Stimulated activated naive CD8-positive, alpha-beta T cell treated with anti-CD3 and anti-CD28 coated beads, Interleukin-15, Interleukin-2, amounts not matched to agents 100 U/mL and 50 U/mL, for 24 hours (primary cell): Measurements from ENCODE around the gene ZNF862.
"Not testable (repeated sequence)": the region's sequence is repeated elsewhere in the genome, so short reads cannot be mapped to it uniquely, and the experiment has no call there.

Experiments used
- ATAC-seq: fragments of 150-1000 bp; cut with Tn5 transposase; one replicate; pipeline ENCODE4 v1.10.0; 2021
- DNase-seq: peaks from one replicate; pipeline ENCODE4 v3.0.0; 2021

Gene ZNF862

DNA sequence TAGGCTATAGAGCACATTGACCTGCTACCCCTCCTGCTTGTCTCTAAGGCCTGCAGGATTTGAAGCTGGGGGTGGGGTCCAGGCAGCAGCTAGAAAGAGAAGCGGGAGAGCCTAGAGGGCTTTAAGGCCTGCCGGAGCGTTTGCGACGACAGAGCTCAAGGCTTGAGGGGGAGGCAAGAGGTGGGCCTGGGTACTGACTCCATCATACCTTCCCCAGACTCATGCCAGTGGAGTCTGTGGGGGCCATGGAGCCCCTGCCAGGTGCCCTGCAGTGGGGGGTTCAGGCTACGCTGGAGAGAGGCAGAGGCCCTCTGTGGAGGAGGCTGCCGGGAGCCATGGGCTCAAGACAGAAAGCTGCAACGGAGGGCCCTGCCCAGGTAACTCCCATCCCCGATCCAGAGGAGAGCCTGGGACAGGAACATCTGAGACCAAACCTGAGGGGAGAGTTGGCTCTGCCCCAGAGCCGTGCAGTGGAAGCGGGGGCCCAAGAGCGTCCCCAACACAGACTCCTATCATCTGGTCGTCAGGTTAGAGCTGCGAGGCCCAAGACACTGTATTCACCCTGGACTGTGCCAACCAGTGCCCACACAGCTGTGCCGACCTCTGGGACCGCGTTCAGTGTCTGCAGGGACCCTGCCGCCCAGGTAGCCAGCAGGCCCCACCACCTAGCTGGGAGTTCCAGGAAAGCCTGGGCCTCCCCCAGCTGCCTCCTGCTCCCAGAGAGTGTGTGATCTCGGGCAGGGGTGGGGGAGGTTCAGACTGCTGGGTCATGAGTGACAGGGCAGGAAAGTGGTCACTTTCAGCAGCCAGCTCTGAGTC, 13.2 kb upstream of the ZNF862 start:
- DNase-seq = no peak

DNA sequence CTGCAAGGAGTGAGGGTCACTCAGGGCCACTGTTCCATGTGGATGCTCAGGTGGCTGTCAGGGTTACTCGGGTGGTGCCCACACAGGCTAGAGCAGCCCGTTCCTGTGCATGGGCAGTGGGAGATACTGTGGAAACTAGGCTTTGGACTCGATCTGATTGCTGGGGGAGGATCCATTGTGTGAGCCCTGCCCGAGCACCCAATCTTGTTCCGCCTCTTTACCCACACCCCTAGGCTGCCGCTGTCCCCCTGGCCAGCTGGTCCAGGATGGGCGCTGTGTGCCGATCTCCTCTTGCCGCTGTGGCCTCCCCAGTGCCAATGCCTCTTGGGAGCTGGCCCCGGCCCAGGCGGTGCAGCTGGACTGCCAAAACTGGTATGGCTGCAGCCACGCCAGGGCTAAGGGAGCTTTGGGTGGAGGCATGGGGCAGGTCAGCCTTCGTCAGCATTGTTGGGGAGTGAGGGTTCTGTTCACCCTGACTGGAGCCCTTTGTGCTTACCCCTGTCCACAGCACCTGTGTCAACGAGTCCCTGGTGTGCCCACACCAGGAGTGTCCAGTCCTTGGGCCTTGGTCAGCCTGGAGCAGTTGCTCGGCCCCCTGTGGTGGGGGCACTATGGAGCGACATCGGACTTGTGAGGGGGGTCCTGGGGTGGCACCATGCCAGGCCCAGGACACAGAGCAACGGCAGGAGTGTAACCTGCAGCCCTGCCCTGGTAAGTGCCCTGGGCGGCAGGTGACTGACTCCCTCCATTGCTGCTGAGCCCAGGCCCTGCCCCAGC, 12.4 kb upstream of the ZNF862 start:
- DNase-seq (no peak), ATAC-seq (no peak)

More for the DNA sequence above, 13.2 kb upstream of the ZNF862 start:
- no peak for ATAC-seq

DNA sequence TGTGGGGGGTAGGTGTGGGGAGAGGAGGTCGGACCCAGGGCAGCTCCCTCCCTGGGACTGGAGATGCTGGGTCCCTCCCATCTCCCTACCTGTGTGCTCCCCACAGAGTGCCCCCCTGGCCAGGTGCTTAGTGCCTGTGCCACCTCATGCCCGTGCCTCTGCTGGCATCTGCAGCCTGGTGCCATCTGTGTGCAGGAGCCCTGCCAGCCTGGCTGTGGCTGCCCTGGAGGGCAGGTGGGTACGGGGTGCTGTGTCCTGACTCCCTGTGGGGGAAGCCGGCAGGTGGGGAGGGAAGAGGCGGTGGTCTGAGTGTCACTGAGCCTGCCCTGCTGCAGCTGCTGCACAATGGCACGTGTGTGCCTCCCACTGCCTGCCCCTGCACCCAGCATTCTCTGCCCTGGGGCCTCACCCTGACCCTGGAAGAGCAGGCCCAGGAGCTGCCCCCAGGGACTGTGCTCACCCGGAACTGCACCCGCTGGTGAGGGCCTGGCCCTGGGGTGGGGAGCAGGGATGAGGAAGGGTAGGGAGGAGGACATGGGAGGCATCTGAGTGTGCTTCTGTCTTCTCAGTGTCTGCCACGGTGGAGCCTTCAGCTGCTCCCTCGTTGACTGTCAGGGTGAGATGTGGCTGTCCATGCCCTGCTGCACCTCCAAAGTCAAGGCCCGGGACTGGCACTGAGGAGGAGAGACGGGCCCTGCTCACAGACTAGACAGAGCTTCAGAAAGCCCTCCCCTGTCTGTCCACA, 11.7 kb upstream of the ZNF862 start:
- ATAC-seq (no peak), DNase-seq (no peak)

DNA sequence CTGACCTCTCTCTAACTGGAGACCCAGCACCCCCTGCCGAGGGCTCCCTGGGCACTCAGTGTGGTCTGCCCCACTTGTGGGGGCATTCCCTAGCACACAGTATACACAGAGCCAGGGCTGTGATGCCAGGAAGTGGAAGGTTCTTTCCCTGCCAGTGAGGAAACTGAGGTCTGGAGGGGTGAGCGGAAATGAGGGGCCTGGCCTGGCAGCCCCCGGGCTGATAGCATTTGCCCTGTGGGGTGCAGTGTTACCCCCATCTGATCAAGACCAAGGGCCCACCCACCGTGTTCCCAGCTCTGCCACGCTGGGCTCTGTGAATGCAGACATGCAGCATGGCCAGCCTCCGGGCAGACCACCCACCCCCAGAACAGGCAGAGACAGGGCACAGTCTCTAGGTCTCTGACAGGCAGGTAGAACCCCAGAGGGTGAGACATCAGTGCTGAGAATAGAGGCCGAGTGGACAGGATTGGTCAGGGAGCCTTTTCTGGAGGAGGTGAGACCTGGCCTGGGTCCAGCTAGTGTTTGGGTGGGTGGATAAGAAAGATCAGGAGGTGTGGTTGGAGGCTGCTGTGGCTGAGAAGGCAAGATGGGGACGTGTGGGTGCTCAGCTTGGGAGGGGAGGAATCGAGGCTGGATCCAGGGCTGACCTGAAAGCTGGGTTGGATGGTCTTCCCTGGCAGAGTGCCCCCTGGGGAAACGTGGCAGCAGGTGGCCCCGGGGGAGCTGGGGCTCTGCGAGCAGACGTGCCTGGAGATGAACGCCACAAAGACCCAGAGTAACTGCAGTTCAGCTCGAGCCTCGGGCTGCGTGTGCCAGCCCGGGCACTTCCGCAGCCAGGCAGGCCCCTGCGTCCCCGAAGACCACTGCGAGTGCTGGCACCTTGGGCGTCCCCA, 10.8 kb upstream of the ZNF862 start:
- DNase-seq (no peak), ATAC-seq (peak; percentile 9)

DNA sequence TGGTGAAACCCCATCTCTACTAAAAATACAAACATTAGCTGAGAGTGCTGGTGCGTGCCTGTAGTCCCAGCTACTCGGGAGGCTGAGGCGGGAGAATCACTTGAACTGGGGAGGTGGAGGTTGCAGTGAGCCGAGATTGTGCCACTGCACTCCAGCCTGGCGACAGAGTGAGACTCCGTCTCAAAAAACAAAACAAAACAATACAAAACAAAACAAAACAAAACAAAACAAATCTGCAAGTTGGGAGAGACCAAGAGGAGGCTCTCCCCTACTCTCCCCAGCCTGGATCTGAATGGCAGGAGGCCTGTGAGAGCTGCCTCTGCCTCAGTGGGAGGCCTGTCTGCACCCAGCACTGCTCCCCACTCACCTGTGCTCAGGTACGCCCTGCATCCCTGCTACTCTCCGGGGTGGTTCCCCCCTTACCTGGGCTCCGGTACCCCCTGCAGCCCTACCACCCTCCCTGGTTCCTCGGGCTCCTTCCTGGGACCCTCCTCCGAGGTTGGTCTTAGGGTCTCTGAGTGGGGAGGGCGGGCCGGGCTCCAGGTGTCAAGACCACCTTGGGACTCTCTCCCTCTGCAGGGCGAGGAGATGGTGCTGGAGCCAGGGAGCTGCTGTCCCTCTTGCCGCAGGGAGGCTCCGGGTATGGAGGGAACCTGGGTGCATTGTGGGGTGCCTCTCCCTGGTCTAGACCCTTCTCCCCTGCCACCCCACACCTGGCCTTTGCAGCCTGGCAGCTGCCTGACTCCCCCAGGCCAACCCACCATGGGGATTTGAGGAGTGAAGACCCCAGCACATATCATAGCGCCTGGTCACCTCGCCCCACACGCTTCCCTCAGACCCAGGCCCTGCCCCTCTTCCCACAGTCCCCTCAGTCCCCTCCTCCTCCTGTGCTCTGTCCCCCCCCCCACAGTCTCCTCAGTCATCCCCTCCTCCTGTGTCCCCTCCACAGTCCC, 9.5 kb upstream of the ZNF862 start:
- no peak for ATAC-seq
- DNase-seq = no peak

DNA sequence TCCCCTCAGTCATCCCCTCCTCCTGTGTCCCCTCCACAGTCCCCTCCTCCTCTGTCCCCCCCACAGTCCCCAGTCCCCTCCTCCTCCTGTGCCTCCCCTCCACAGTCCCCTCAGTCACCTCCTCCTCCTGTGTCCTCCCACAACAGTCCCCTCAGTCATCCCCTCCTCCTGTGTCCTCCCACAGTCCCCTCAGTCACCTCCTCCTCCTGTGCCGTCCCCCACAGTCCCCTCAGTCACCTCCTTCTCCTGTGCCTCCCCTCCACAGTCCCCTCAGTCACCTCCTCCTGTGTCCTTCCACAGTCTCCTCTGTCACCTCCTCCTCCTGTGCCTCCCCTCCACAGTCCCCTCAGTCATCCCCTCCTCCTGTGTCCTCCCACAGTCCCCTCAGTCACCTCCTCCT, 7.6 kb upstream of the ZNF862 start:
- ATAC-seq, DNase-seq: not testable (repeated sequence)

DNA sequence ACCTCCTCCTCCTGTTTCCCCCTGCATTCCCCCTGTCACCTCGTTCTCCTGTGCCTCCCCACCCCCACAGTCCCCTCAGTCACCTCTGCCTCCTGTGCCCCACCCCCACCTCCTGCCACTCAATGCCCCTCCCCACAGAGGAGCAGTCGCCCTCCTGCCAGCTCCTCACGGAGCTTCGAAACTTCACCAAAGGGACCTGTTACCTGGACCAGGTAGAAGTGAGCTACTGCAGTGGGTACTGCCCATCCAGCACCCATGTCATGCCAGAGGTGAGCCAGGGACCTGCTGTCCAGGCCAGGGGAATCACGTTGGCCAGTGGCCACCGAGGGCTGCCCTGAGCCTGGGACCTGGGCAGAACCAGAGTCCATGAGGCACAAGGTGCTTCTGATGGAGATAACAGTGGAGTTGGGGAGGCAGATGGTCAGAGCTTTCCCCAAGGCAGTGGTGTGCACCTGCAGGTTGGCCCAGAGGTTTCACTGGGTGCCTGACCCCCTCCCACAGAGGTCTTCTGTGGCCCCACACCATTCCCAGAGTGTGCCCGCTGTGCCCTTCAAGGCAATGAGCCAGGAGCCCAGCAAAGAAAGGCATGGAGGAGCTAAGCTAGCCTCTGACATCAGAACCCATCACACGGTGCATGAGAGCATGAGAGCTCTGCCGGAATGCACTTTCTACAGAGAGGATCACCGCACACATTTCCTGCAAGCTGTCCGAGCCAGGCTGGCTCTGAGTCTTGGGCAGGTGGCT, 7.0 kb upstream of the ZNF862 start:
- ATAC-seq (no peak), DNase-seq (no peak)

DNA sequence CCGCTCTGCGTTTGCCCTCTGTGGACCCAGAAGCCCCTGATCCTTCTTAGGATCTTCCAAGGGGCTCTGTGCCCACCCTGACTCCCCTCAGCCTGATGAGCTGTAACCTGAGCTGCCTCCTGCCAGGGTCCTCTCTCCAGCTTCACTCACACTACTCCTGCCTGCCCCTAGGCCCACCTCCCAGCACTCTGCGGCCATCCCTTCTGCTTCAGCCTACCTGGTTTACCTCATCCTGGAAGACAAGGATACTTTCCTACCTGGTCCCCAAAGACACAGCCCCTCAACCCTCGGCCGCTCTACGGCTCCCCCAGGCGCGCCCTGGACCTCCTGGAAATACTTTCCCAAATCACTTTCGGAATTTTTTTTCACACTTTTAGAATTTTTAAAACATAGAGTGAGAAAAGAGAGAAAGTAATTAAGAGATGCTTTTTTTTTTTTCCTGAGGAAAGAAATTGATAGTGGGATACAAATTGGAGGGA, 6.4 kb upstream of the ZNF862 start:
- DNase-seq (no peak), ATAC-seq (no peak)

DNA sequence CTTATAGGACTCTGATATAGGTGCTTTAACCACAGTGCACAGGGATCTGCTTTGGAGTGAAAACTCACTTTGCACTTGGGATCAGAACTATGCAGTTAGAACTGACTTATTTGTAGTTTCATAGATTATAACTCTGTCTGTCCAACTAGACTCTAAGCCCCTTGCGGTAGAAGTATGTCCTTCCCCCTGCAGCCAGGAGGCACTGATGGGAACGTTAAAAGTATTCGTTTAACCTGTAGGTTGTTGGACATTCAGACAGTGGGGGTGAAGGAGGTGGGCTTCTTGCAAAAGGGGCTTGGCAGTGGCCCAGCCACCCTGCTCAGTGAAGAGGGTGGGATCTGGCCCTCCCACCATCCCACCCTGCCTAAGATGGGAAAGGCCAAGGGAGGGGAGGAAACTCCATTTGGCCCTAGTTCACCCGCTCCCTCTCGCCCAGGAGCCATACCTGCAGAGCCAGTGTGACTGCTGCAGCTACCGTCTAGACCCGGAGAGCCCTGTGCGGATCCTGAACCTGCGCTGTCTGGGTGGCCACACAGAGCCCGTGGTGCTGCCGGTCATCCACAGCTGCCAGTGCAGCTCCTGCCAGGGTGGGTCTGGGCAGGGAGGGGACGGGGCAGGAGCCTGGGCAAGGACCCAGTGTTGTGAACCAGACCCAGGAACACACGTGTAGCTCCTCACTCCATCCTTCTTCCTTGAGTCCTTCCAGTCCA, 5.7 kb upstream of the ZNF862 start:
- no peak for DNase-seq
- ATAC-seq = no peak

DNA sequence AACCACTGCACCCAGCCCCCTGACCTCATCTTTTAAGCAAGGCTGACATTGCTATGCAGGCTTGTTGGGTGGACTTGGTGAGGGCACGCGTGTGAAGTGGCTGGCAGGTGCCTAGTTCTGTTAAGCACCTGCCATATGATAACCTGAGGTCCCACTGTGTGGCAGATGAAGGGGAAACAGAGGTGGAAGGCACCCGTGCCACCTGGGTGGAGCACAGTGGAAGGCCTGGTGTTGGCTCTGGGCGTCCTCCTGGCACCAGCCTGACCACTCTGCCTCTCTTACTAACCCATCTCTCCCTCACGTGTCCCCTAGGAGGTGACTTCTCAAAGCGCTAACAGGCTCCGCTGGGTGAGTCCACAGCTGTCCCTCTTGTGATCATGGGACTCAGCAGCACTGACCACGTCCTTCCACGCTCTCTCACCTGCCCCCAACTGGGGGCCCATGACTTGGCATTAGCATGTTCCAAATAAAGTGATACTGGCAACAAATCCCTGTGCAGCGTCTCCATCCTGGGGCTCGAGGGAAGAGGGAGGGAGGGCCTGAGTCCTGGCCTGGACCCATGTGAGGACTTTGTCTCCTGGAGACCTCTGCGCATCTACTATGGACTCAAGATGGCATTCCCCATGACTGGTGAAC, 4.6 kb upstream of the ZNF862 start:
- DNase-seq (no peak), ATAC-seq (no peak)

DNA sequence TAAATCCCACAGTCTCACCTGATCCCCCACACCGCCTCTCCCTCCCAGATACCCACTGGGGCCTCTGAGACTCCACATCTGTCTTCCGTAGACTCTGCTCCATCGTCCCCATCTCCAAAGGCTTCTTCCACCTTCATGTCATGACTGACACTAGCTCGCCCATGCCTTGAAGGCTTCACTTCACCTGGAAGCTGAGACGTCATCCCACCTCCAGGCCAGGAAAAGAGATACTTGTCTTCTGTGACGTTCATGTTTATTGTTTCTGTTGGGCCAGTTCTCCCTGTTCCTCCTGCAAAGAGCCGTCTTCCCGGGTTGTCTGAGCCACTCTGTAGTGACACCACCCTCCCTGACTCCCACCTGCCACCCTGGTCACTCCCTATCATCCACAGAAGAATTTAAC, 3.6 kb upstream of the ZNF862 start:
- DNase-seq (no peak), ATAC-seq (no peak)

DNA sequence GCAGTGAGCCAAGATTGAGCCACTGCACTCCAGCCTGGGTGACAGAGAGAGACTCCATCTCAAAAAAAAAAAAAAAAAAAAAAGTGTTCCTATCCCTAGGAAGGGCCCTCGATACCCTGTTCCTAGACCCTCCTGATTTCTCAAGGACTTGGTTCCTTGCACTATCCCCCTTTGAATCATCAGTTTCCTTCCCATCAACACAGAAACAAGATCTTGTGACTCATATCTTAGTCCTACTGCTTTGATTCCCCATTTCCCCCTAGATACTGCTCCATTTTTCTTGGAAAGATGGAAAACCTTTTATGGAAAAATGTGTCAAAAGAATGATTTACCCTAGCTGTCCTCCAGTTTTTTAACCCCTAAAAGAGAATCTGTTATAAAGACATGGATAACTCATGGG, 1.7 kb upstream of the ZNF862 start:
- ATAC-seq = no peak

DNA sequence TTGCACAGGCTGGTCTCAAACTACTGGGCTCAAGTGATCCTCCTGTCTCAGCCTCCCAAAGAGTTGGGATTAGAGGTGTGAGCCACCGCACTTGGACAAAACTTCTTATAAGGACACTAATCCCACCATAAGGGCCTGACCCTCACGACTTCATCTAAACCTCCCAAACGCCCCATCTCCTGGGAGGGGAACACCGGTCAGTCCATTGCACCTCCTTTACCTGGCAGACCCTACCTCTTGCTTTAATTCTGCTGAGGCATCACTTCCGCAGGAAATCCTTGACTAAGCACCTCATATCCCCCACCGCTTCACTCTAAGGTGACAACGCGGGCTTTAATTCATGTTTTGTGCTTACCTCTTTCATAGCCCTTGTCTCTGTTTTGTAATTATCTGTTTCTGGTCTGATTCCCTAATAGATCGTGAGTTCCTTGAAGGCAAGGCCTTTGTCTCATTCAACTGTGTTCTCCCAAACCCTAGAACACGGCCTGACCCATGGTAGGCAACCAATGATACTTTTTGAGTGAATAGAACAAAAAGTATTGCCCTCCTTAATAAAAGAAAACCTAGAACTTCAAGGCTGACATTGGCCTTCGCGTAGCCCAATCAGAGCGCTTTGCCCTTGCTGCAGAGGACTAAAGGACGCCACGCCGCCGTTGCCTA, 481 bp upstream of the ZNF862 start:
- ATAC-seq (no peak), DNase-seq (no peak)

More for the DNA sequence above, 1.7 kb upstream of the ZNF862 start:
- DNase-seq = no peak

DNA sequence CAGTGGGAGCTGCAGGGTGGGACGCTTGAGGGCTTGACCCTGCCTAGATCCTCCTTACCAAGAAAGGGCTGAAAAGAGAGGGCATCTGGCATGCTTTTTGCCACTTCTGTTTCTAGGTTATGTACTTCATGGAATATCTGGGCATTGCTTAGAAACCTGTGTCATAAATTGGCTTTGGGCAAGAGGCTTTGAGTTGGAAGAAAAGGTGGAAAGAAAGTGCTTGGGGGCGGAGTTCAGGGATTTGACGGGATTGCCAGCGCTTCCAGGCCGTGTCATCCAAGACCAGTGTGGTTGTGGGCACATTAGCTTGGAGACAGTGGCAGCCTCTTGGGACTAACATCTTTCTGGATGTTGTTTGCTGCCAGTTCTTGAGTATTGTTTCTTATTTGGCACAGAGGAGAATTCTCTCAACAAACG, 825 bp downstream of the ZNF862 start:
- ATAC-seq = no peak
- DNase-seq = no peak

DNA sequence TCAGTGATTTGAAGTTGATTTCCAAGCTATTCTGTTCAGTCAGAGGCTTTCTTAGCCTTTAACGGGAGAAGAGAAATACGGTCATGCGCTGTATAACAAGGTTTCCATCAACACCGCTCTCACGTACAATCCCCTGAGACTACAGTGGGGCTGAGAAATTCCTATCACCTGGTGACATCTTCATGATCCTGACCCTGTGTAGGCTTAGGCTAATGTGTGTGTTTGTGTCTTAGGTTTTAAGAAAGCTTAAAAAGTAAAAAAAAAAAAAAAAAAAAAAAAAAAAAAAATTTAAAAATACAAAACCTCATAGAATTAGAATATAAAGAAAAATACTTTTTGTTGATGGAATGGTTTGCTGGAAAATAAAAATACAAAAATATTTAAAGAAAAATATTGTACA, 1.8 kb downstream of the ZNF862 start:
- no peak for ATAC-seq
- DNase-seq = no peak

DNA sequence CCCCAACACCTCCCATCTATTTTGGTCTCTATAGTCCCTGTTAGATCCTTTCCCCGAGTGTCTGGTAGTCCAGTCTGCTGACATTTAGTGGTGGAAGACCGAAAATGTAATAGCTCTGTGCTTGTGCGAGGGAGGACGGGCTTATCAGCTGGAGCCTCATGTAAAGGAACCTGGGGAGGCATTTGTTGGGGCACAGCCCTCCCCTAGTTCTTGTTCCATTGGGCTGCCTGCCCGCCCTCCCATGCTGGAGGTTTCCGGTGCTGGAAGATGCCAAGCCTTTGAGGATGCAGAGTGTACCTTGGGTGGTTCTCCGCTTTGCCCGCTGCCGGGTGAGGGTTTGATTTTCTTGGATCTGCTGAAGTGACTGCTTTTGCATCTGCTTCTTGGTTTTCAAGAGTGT, 5.4 kb downstream of the ZNF862 start:
- ATAC-seq = no peak
- DNase-seq = no peak

DNA sequence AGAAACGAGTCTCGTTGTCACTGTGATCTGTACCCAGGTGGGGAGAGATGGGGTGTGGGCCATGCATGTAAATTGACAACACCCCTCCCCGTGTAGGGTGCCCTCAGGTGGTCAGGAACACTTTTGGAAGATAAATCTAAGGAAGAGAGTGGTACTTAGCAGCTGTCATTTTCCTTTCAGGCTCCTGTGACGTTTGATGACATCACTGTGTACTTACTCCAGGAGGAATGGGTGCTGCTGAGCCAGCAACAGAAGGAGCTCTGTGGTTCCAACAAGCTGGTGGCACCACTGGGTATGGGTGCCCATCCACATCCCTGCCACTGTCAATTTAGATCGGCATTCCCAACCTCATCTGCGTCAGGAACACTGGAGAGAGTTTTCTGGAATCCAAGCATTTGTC, 6.3 kb downstream of the ZNF862 start:
- no peak for ATAC-seq
- no peak for DNase-seq
